22Rv1 (cell line): ENCODE results near the gene RGL1.

Experiments used
- CTCF ChIP-seq: fragments of 450-650 bp; IDR thresholded peaks from 2 replicates; pipeline ENCODE4 v1.5.1; 2017; ENCODE audit warnings: mild to moderate bottlenecking
- ZFX ChIP-seq: fragments of 450-650 bp; IDR thresholded peaks from 2 replicates; pipeline ENCODE4 v1.6.1; 2017; ENCODE audit warnings: antibody characterized with exemption, borderline replicate concordance

GRCh38 chr1:183933528-183934179 is 128.7 kb downstream of the RGL1 start:
- TF ChIP-seq CTCF (no peak), ZFX (no peak)
